Measurements from ENCODE around the gene TMCO4.
A peak's percentile ranks its signal among the peaks of the same experiment; 100 is the strongest.

TMCO4 gene

DNA sequence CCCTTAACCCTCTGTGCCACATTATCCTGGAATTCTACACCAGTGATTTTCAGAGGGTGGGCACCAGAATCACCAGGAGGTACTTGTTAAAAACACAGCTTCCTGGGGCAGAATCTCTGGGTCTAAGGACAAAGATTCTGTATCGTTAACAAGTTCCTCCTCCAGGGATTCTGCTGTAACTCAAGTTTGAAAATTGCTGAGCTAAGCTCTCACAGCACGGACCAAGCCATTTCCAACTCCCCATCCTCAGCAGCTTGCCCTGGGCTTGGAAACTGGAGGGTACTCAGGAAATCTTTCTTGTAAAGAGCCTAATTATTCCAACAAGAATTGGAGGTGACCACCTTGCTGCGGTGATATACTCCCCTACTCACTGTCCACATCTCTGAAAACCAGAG lies 48.8 kb downstream of the TMCO4 start:
- TF ChIP-seq, protein P1, sequence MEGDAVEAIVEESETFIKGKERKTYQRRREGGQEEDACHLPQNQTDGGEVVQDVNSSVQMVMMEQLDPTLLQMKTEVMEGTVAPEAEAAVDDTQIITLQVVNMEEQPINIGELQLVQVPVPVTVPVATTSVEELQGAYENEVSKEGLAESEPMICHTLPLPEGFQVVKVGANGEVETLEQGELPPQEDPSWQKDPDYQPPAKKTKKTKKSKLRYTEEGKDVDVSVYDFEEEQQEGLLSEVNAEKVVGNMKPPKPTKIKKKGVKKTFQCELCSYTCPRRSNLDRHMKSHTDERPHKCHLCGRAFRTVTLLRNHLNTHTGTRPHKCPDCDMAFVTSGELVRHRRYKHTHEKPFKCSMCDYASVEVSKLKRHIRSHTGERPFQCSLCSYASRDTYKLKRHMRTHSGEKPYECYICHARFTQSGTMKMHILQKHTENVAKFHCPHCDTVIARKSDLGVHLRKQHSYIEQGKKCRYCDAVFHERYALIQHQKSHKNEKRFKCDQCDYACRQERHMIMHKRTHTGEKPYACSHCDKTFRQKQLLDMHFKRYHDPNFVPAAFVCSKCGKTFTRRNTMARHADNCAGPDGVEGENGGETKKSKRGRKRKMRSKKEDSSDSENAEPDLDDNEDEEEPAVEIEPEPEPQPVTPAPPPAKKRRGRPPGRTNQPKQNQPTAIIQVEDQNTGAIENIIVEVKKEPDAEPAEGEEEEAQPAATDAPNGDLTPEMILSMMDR (conservative IDR thresholded peaks at IDR 0.05; ENCODE audit: control insufficient read depth, insufficient read depth, low read depth, low read length) = no peak
- H3K4me3 ChIP-seq (ENCODE audit: control insufficient read depth, low read depth, low read length) = no peak overlapping the region
- DNase-seq (ENCODE audit: low read depth) = no peak

DNA sequence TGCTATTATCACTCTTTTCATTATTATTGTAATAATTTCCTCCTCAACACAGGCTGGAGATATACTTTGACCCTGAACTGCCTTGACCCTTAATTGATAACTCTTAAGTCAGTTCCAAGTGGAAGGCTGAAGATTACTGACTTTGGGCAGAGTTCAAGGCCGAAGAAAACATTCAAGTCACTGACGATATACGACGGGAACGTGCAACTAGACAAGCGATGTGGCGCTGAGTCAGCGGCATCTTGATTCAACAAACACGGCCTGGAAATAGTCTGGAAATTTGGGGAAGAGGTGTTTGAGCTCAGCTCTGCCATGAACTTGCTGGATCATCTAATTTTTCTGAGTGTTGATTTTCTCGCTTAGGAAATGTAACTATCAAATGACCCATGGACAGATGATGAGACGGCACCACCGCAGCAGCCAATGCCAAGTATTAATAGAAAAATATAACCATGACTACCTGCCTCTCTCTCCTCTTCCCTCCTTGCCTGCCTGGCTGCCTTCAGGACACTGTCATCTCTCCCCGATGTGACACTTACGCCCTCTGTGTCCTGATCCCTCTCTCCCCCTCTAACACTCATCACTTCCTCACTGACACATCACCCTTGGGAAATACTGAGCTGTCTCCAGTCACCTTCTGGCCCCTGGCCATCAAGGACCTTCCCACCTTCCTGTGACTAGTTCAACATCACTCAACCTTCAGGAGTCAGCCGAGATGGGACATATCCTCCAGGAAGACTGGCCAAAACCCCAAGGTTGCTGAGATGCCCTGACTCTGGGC lies 49.4 kb downstream of the TMCO4 start:
- TF ChIP-seq, protein P1 (conservative IDR thresholded peaks at IDR 0.05; ENCODE audit: control insufficient read depth, insufficient read depth, low read depth, low read length) = no peak
- H3K4me3 ChIP-seq (ENCODE audit: control insufficient read depth, low read depth, low read length) = no peak overlapping the region
- peak; percentile 73 for DNase-seq (ENCODE audit: low read depth)

DNA sequence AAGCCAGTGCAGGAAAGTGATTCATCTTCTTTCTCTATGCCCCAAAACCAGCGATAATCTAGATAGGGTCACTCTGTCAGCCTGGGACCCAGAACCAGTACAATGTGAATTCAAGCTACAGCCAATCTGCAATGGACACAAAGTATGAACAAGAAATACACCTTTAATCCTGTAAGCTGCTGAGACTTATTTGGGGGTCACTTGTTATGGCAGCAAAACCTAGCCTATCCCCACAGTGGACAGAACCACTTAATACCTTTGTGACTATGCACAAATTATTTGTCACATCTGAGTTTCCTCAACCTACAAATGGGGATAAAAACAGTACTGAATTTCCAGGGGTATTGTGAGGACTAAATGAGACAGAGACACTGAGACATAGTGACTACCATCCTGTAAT lies 50.0 kb downstream of the TMCO4 start:
- no peak overlapping the region for H3K4me3 ChIP-seq (ENCODE audit: control insufficient read depth, low read depth, low read length)
- DNase-seq (ENCODE audit: low read depth) = no peak
- TF ChIP-seq, protein P1 (conservative IDR thresholded peaks at IDR 0.05; ENCODE audit: control insufficient read depth, insufficient read depth, low read depth, low read length) = no peak

DNA sequence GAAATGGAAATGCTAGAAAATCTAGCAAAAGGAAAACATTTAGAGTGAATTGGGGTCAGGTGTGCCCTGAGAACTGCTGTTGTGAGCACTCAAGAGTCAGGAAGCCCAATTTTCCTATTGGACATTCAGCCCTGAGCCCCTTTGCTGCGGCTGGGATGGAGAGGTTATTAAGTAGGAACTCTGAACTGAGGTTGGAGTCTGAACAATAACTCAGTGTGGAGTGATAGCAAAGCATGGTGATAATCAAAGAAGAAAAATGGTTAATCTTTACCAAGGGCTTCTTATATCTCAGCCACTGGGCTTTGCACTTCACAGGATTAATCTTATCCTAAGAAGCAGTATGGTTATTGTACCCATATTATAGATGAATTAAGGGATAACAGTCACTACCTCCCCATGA lies 52.0 kb downstream of the TMCO4 start:
- H3K4me3 ChIP-seq (ENCODE audit: control insufficient read depth, low read depth, low read length) = no peak overlapping the region
- no peak for DNase-seq (ENCODE audit: low read depth)
- TF ChIP-seq, protein P1 (conservative IDR thresholded peaks at IDR 0.05; ENCODE audit: control insufficient read depth, insufficient read depth, low read depth, low read length) = no peak

DNA sequence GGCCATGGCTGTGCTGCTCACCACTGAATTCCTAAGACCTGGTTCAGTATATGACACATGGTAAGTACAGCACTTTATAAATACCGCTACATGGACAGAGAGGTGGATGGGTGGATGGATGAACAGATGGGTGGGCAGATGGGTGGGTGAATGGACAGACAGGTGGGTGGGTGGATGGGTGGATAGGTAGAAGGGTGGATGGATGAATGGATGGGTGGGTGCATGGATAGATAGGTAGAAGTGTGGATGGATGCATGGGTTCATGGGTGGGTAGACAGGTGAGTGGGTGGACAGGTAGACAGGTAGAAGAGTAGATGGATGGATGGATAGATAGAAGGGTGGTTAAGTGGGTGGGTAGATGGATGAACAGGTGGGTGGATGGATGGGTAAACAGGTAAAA lies 54.8 kb downstream of the TMCO4 start:
- H3K4me3 ChIP-seq (ENCODE audit: control insufficient read depth, low read depth, low read length) = no peak overlapping the region
- TF ChIP-seq, protein P1 (conservative IDR thresholded peaks at IDR 0.05; ENCODE audit: control insufficient read depth, insufficient read depth, low read depth, low read length) = no peak
- no peak for DNase-seq (ENCODE audit: low read depth)

DNA sequence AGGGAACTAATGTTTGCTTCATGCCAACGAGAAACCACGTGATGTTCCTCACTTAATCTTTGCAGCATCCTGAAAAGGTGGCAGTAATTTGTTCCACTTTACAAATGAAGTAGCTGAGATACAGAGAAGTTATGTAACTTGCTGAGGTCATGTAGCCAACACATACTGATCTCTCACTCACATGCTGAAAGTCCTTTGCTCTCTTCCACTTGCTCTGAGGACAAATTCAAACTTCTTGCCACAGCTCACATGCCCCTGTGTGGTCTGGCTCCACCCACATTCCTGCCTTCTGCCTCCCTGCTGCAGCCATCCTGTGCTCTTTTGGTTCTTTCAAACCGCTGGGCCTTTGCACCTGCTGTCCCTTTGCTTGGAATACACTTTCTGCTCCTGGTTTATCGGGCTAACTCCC lies 55.4 kb downstream of the TMCO4 start:
- TF ChIP-seq, protein P1 (conservative IDR thresholded peaks at IDR 0.05; ENCODE audit: control insufficient read depth, insufficient read depth, low read depth, low read length) = no peak
- no peak for DNase-seq (ENCODE audit: low read depth)
- no peak overlapping the region for H3K4me3 ChIP-seq (ENCODE audit: control insufficient read depth, low read depth, low read length)
